Heart right ventricle (tissue), 16 donors: ENCODE data around the gene TRERF1. TPM values are rescaled to one million over a fixed set of nuclear protein-coding genes. Genes with fewer than 3 reads are reported as not detected.

Experiments used
- ATAC-seq, 8 donors: fragments of 200-7000 bp; cut with Tn5 transposase; one replicate each; pipeline ENCODE4 v1.9.1; 2020; ENCODE audit warnings: mild to moderate bottlenecking in 8 of 8, moderate library complexity in 8 of 8, moderate number of reproducible peaks in 1 of 8
- DNase-seq, 2 donors: peaks; one replicate each; pipeline ENCODE4 v3.0.0-alpha.2; 2020
- H3K27ac ChIP-seq, 10 donors: fragments of 200-600 bp; sonication (generic) in 2 of 10; one replicate each; pipeline versions ENCODE4 v1.5.0 to v1.8.0; 2020 to 2022; ENCODE audit warnings: mild to moderate bottlenecking in 3 of 10
- H3K27me3 ChIP-seq, 7 donors: fragments of 200-600 bp; one replicate each; pipeline ENCODE4 v1.8.0; 2021 to 2022; ENCODE audit warnings: mild to moderate bottlenecking in 2 of 7
- H3K36me3 ChIP-seq, 9 donors: fragments of 200-600 bp; sonication (generic) in 1 of 9; one replicate each; pipeline versions ENCODE4 v1.5.0 to v1.8.0; 2020 to 2022; ENCODE audit warnings: mild to moderate bottlenecking in 2 of 9
- H3K4me1 ChIP-seq, 9 donors: fragments of 200-600 bp; sonication (generic) in 1 of 9; one replicate each; pipeline versions ENCODE4 v1.5.0 to v1.8.0; 2020 to 2022; ENCODE audit warnings: mild to moderate bottlenecking in 4 of 9
- H3K4me3 ChIP-seq, 10 donors: fragments of 200-600 bp; sonication (generic) in 2 of 10; one replicate each; pipeline versions ENCODE4 v1.5.0 to v1.8.0; 2020 to 2022; ENCODE audit warnings: mild to moderate bottlenecking in 7 of 10, moderate library complexity in 2 of 10
- H3K9me3 ChIP-seq, 11 donors: fragments of 200-600 bp in 10 of 11; sonication (generic) in 2 of 11; one replicate each; pipeline versions ENCODE4 v1.5.0 to v1.8.0; 2013 to 2022; ENCODE audit warnings: mild to moderate bottlenecking in 2 of 11, control low read depth in 1 of 11, moderate library complexity in 1 of 11
- WGBS, 2 donors: extraction: QIAGEN DNeasy Blood & Tissue Kit; methylation state at CpG; one replicate each; pipeline ENCODE4 v1.1.7; 2013; ENCODE audit warnings: inconsistent platforms in 1 of 2; 5-methylcytosine and 5-hydroxymethylcytosine counted together
- intact Hi-C, 10 donors: fragments of 100-400 bp; cut with DNase I; formaldehyde crosslinking; loops; one replicate each; pipeline versions ENCODE4 v1.11.1 to v1.14.2; 2022
- polyA plus RNA-seq, 2 donors: library from polyadenylated mRNA; stranded (reverse); fragments of 200-250 nt; gene quantifications; one replicate each; pipeline ENCODE4 v1.2.3, GENCODE V29; 2013
- total RNA-seq, 10 donors: library from RNA; stranded (reverse); fragmentation: NEBNext Ultra II Directional in 3 of 10; extraction: Animal tissue kit (Norgen Biotek cat#: 25700) in 3 of 10; gene quantifications; one replicate each; pipeline versions ENCODE4 v1.2.1 to v1.2.4, GENCODE V29; 2021 to 2023
- TF ChIP-seq, protein P1 (sequence below), 9 donors: fragments of 200-600 bp; sonication (generic) in 2 of 9; IDR thresholded peaks; one replicate each; pipeline versions ENCODE4 v1.5.0 to v1.8.0; 2021 to 2022; ENCODE audit warnings: antibody characterized with exemption in 9 of 9, mild to moderate bottlenecking in 5 of 9, moderate library complexity in 1 of 9
- donor health status: Arrhythmogenic right ventricular cardiomyopathy.
- donor health status: ischemic (EF 13 %, LVEDD 7.1; RV severe dilation, severe dysfunction).
- donor health status: healthy with polysubstance abuse.
- donor health status: DM: no; HTN: yes; CAD: no.
- donor health status: DM: no; HTN: no; CAD: no.
- donor health status: ischemic (EF 25% LVEDD 6.9; RV normal size, moderate dysfunction).
- donor health status: ischemic (EF 25% LVEDD 5.7; RV mildly dilated, moderate dysfunction).
- donor health status: healthy.
- donor health status: DM: yes; HTN: yes; CAD: no.
- donor health status: Ischemic cardiomyopathy.
- donor health status: ischemic (EF 35%, LVEDD 5.7; RV mildly dilated, moderate dysfunction).
- donor health status: nonischemic (EF 11% LVEDD 7.7; RV severe dilation, severe dysfunction).
- donor health status: DM: yes; HTN: yes; CAD: no.
- donor health status: PGD.
- donor health status: ischemic (EF 29% LVEDD 5.4; RV normal size, mild dysfunction).
- donor health status: nonischemic (EF 23%, LVEDD 6.1; RV moderate dilation, normal function).

The TRERF1 gene
- total and polyA plus RNA-seq, 12 donors = 0.75 to 2.8 (median 1.6) TPM

DNA sequence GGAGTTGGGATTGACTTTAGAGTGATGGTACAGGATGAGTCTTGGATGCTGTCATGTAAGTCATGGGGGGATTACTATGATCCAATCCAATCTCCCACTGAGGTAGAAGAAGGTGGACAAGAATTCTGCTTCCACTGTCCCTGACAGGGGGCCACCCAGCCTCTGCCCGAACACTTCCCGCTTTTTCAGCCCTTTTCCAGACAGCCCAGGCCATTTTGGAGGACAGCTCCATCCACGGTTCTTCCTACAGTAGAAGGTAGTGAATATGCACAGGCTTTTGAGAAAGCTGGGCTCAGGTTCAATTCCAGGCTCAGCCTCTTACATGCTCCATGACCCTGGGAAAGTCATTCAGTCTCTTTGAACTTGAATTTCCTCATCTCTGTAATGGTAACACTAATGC is 31.0 kb downstream of the TRERF1 start:
- Histone ChIP-seq H3K27me3 (no peaks in the 10 kb centered on the region), H3K9me3 (no peaks in the 10 kb centered on the region), H3K36me3 (no peaks in the 10 kb centered on the region), H3K4me3 (no peak overlapping the region), H3K27ac (no peak overlapping the region), H3K4me1 (peaks cover 0 to 15% (median 0%) of the 10 kb centered on the region in 9 donors)
- no peak for ATAC-seq
- DNase-seq = no peak
- 96 to 98% methylated on average over 3 of the region's 3 CpGs for WGBS, 2 donors
- intact Hi-C loops = no loop called here
- TF ChIP-seq, protein P1, sequence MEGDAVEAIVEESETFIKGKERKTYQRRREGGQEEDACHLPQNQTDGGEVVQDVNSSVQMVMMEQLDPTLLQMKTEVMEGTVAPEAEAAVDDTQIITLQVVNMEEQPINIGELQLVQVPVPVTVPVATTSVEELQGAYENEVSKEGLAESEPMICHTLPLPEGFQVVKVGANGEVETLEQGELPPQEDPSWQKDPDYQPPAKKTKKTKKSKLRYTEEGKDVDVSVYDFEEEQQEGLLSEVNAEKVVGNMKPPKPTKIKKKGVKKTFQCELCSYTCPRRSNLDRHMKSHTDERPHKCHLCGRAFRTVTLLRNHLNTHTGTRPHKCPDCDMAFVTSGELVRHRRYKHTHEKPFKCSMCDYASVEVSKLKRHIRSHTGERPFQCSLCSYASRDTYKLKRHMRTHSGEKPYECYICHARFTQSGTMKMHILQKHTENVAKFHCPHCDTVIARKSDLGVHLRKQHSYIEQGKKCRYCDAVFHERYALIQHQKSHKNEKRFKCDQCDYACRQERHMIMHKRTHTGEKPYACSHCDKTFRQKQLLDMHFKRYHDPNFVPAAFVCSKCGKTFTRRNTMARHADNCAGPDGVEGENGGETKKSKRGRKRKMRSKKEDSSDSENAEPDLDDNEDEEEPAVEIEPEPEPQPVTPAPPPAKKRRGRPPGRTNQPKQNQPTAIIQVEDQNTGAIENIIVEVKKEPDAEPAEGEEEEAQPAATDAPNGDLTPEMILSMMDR (IDR thresholded peaks at IDR 0.05) = no peak

DNA sequence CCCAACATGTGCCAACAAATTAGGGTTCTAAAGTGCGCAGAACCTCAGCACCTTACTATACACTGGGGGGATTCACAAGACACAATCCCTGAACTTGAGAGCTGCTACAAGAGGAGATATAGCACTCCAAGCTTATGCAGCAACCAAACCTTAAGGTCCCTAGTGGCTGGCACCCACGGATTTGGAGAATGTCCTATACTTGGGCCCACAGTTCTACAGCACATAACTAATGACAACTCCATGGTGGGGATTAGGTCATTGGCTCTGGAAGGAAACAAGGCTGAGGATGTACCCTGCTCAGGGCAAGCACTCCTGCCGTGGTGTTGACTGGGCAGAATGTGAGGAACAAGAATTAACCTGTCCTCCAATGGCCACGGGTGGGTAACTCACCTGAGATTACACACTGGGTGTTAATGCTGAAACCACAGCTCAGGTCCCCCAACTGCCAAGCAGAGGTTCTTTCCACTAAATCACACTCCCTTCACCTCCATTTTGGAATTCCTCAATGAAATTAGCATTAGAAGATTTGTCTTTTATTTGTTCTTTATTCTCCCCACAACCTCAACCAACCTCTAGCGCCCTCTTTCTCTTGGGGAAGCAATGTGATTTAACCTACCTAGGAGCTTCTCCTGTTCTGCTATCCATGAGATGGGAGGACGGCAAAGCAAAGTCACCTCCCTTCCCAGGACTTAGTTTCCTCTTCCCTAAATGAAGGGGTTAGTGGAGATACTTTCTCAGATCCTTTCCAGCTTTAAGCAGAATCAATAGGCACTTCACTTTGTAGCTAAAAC is 32.0 kb downstream of the TRERF1 start:
- 88 to 89% methylated on average over 6 of the region's 6 CpGs for WGBS, 2 donors
- TF ChIP-seq, protein P1 (IDR thresholded peaks at IDR 0.05) = no peak
- intact Hi-C loops = no loop called here

DNA sequence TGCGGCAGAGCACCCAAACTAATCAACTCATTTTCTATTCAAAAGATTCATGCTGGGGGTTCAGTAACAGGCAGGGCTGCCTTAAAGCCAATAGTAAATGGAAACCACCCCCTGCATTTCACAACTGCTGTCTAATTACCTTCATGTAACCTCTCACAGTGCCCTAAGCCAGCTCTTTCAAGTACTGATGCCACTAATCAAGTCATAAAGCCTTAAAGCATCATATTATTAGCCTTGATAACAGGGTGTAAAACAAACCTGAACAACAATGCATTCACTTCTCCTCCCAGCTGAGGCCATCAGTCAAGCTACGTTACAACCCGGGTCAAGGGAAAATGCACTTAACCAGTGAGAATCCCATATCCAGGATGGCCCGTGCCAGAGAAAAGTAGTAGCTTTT is 33.0 kb downstream of the TRERF1 start:
- DNase-seq (no peak), ATAC-seq (no peak)
- Histone ChIP-seq H3K4me1 (peaks cover 0 to 13% (median 0%) of the 10 kb centered on the region in 9 donors), H3K27me3 (no peaks in the 10 kb centered on the region), H3K27ac (no peak overlapping the region), H3K36me3 (no peaks in the 10 kb centered on the region), H3K4me3 (no peak overlapping the region), H3K9me3 (no peaks in the 10 kb centered on the region)
- WGBS, 2 donors = 79 to 87% methylated on average over 4 of the region's 4 CpGs
- TF ChIP-seq, protein P1 (IDR thresholded peaks at IDR 0.05) = no peak
- intact Hi-C loops = no loop called here

More for the DNA sequence above, 32.0 kb downstream of the TRERF1 start:
- Histone ChIP-seq H3K4me3 (no peak overlapping the region), H3K4me1 (peaks cover 0 to 15% (median 0%) of the 10 kb centered on the region in 9 donors), H3K9me3 (no peaks in the 10 kb centered on the region), H3K27me3 (no peaks in the 10 kb centered on the region), H3K36me3 (no peaks in the 10 kb centered on the region), H3K27ac (no peak overlapping the region)
- DNase-seq (no peak), ATAC-seq (no peak)

DNA sequence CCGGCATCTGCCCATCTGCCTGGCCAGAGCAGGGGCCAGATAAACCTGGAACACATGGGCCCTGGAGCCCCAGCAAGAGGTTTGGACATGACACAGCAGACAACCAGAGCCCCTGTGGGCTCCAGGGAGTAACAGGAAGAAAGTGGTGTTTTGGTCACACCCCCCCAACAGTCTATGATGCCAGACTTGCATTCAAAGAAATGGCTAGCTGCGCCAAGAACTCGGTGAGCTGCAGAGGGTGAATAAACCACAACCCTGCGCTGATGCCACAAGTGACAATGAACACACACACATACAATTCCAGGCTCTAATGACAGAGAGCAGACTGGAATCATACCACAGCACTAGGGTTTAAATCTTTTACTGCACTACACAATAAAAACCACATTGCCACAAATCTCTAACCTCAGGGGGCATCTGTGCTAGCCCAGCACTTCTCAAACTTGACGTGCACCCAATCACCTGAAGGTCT is 34.0 kb downstream of the TRERF1 start:
- intact Hi-C loops = no loop called here

More for the DNA sequence above, 34.0 kb downstream of the TRERF1 start:
- Histone ChIP-seq H3K4me3 (no peak overlapping the region), H3K27ac (peak overlapping the region in 1 of 10 donors; percentile 21), H3K9me3 (no peaks in the 10 kb centered on the region), H3K4me1 (peaks cover 0 to 11% (median 0%) of the 10 kb centered on the region in 9 donors), H3K36me3 (no peaks in the 10 kb centered on the region), H3K27me3 (no peaks in the 10 kb centered on the region)
- peak in 1 of 8 donors; percentile 33 for ATAC-seq
- TF ChIP-seq, protein P1 (IDR thresholded peaks at IDR 0.05) = no peak
- 89 to 94% methylated on average over 5 of the region's 5 CpGs for WGBS, 2 donors
- no peak for DNase-seq
